NCI-H82 treated with DMSO at 0.1 percent for 48 hours (cell line): ENCODE results near the gene FGFR3.

Source experiments
- DNase-seq: peaks from one replicate; lab custom pipeline; 2025; ENCODE audit not compliant: unreplicated experiment; lab: John Stamatoyannopoulos, UW

The FGFR3 gene

DNA sequence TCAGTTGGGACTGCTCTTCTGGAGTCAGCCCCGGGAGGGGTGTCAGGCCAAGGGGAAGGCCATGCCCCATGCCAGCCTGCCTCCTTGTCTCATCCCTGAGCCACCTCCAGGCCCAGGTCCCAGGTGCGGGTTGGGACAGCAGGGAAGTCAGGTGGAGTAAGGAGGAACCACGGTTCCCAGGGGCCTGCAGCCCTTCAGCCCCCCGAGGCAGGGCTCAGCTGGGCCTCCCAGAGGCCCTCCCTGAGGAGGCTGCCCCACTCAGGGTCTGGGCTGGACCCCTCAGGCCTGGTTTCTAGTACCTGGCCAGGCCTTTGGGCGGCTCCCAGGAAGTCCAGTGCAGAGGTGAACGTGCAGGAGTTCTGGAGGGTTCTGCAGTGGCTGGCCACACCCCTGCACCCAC lies 23.4 kb upstream of the FGFR3 start:
- no peak for DNase-seq

DNA sequence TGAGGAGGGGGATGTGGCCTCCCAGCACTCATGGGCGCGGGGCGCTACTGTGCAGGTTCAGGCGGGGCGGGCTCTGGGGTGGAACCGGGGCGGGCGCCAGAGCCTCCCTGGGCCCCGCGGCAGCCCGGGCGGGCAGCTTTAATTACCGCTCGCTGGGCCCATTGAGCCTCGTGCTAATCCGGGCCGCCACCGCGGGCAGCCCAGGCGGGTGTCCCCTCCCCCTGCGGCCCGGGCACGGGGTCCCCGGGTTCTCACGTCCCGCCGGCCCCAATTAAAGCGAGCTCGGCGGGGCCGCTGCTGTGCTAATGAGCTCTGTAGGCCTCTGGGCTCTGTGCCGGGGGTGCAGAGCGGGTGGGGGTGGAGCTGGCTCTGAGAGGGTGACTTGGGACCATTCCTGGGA lies 22.8 kb upstream of the FGFR3 start:
- DNase-seq: no peak

DNA sequence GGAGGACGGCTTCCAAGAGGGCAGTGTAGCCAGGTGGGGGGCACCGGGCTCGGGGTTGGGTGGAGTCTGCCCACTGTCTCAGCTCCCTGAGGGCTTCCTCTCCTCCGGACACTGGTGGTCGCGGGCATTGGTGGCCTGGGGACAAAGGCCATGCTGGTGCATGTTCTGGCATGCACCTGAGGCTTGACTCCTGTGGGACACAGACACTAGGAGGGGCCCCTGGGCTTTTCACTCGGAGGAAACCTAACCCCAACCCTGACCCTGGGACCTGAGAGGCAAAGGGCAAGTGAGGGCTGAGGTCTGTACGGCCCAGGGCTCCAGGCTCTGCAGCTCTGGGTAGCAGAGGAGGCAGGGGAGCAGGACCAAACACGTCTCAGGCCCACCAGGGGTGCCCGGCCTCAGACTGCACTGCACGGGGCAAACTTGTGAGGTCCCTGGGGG lies 22.3 kb upstream of the FGFR3 start:
- no peak for DNase-seq

DNA sequence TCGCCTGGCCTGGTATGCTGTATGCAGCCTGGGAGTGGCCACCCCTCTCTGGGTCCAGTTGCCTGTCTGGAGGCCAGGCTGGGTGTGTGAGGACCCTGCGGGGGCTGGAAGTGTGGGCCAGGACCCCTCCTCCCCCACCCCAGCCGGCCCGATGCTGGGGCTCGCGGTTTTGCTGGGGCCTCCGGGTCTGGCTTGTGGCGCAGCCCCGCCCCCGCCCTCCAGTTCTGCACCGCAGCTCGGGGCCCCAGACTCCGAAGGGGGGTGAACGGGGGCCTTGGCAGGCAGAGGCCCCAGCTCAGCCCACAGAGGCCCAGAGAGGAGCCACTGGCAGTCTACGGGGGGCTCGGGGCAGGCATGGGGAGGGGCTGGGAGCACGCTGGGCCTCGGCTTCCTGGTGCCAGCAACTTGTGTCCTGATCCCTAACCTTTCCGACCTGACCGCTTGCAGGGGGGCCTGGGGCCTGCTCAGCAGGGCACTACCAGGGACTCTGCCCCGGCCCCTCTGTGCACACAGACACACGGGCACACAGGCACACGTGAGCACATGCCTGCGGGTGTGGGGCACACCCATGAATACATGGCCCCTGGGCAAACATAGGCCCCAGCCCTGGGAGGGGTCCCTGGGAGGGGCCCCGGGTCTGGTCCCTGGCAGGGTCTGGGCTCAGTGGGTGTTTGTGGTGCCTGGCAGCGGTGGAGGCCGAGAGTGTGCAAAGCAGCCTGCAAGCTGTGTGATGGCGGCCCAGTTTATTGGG lies 21.4 kb upstream of the FGFR3 start:
- DNase-seq: no peak

DNA sequence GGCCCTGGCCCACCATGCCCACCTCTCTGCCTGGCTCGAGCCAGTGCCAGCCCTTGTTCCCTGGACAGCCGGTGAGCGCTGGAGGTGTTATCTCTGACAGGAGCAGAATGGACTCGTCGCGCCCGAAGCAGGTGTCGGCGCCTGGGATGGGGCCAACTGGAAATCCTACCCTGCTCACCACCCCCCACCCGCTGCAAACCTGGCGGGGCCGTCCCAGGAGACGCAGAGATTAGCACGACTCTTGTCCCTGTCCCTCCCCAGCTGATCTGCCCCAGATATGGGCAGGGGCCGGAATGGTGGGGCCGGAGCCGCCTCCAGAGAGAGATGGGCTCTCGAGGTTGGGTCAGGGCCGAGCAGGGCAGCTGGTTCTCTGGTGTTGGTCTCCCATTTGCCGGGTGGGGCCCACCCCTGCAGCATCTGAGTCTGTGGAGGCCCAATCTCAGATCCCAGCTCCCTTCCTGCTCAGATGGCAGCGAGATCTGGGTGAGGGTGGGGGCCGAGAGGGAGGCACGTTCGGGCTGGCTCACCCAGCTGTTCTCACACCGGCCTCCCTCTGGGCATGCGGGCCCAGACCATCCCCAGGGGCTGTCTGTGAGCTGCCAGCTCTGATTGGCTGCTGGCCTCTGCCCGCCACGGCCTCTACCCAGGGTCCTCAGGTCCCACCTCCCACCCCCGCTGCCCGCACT lies 20.1 kb upstream of the FGFR3 start:
- peak; percentile 9 for DNase-seq

DNA sequence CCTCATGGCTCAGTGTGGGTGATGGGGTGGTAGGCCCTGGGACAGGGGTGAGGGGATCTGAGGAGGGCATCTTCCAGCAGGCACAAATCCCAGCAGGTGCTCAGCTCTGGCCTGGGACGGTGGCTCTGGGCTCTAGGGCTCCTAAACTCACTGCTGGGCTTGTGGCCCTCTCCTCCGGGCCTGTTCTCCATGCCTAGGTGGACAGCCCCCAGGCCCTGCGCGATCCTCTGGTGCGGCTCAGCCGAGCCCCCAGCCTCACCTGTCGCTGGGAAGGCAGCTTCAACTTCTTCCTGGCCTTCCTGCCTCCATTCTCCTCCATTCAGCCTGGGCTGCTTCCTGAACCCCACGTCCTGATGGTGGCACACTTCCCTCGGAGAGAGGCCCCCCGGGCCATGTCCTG lies 19.3 kb upstream of the FGFR3 start:
- no peak for DNase-seq

DNA sequence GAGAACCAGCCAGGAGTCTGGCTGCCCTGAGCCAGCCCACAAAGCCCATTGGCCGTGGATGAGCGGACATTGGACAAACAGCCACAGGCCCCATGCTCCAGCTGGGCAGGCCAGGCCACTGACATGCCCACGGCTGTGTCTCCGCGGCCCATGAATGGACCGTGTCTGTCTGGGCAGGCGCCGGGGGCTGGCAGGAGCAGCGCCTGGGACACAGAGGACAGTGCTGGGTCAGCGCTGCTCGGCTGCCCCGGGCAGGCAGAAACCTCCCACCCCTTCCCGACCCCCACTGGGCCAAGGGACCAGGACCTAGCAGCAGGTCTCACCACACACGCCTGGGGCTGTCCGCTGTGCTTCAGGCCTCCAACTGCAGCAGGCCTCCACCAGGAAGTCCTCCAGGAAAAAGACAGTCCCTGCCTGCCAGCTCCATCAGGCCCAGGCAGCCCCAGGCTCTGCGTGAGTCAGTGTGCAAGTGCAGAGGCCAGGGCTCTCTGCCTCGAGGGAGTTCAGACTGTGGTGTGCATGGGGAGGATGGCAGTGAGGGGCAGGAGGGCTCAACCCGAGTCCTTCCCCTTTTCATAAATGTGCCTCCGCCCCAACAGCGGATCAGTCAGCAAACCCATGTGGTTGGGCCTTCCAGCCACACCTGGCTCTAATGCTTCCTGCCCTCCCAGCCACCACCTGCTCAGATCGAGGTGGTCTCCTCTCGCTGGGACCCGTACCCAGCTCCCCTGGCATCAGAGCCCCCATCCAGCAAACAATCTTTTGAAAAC lies 17.2 kb upstream of the FGFR3 start:
- DNase-seq: no peak

DNA sequence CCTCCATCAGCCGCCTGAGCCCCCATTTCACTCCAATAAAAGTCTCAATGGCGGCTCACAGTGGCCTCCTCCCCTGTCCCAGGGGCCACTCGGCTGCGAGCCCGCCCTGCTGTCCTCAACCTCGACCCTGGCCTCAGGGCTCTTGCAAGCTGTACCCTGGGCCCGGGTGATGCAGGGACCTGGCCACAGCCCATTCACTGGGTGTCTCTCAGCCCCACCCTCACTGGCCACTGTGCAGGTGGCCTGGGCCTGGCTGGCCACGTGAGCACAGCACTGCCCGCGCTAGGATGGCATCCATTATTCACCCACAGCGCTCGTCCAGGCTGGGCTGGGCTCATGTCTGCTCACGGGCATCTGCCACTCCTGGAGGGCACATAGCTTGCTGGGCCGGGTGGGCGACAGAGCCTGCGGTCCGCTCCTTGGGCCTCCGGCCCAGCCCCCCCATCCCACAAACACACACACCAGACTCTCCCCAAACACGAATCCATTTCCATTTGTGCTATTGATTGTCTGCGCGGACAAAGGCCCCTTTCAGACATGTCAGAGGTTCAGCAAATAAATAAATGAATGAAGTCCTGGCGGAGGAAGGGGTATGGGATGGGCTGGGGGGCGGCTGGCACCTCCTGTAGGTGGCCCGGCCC lies 16.5 kb upstream of the FGFR3 start:
- no peak for DNase-seq

DNA sequence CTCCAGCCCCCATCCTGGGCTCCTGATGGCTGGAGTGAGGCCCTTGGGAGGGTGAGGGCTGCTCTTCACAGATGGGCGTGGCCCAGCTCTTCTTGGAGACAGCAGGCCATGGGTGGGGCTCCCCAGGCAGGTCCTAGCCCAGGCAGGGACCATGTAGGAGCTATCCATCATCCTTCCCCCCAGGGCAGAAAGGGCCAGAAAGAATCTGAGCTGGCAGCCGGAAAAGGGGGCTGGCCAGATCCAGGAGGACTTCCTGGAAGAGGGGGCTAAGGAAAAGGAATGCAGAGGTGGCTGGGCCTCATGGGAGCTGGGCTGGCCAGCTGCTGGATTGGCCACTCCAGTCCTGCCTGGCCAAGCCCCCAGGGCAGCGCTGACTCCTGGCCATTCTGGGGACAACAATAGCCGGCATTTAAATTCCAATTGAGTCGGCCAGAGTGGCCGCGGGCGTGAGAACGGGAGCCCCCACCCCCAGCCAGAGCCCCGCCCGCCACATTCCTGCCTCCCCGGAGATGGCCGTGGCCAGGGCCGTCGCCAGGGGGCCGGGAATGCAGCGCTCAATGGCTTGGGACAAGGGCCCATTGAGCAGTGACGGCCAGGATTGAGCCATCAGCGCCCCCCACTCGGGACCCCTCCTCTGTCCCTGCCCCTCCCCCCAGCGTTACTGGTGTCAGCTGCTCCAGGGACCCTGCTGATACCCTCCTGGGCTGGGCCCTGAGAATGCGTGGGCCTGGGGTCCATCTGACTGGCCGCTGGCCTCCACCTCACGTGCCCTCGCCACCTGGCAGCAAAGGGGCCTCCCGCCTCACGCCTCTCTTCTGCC lies 15.1 kb upstream of the FGFR3 start:
- DNase-seq: no peak

DNA sequence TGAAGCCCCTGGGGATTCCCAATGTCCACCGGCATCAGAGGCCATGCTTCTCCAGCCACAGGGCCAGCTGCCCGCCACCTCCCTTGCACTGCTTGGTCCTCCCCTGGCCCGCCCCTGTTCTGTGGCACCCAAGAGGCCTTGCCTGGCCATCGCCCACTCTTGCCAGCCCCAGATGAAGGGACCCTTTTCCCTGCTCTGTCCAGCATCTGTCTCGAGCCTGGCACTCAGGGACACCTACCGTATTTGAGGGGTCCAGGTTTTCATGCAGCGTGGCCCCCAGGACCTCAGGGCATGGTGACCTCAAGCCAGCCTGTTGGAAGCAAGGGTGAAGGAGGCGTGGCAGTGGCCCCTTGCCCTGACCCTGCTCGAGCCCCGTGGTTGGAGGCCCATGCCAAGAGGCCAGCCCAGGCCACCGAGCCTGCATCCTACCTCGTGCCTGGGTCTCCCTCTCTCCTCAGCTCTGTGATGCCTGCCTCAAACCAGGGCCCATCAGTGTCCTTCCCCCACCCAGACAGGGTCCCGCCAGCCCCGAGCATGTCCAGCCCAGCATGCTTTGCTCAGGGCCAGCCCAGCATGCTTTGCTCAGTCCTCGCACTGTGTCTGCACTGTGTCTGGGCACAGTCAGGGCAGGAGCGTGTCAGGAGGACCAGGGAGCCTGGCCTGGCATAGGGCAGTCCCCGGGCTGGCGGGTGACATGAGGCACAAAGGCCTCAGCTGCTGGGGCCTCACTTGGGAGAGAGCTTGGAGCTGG lies 14.3 kb upstream of the FGFR3 start:
- no peak for DNase-seq

DNA sequence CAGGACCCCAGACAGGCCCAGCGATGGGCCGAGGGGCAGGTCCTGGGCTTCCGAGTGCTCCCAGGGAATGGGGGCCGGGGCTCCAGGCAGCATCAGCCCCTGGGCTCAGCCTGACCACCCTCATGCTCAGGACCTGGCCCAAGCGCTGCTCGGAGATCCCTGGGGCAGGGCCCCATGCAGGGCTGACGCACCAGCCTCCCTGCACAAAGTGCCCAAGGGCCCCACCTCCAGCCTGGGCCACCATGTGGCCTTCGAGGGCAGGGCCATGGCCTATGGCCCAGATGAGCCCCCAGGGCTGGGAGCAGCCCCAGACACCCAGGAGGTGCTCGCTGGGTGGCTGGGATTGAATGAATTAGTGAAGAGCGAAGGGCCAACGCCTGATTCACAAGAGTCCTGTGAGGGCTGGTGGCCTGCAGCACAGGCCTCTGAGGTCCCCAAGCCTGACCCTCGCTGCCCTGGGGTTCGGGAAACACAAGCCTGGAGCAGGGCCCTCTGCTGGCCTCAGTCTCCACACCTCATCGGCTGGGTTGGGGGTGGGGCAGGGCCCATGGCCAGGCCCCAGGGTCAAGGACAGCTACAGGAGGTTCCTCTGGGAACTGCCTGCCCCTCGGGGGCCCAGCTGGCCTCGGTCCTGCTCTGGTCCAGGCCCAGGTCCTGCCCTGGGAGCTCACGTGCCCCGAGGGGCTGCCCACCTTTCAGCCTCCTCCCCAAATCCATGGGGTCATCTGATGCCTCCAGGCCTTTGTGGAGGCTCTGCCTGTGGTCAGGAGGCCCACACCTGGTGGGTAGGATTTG lies 13.3 kb upstream of the FGFR3 start:
- no peak for DNase-seq

DNA sequence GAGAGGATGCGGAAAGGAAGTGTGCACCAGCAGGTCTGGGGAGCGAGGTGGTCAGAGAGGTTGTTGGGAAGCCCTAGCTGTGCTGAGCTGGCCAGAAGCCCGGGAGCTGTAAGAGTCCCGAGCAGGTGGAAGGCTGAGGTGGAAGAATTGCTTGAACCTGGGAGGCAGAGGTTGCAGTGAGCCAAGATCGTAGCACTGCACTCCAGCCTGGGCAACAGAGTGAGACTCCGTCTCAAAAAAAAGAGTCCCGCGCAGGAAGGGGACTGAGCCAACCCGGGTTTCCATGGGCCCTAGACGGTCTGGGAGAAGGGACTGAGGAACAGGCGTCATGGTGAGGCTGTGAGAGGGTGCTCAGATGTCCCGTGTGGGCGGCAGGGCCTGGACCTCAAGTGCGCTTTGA lies 12.7 kb upstream of the FGFR3 start:
- DNase-seq: no peak

DNA sequence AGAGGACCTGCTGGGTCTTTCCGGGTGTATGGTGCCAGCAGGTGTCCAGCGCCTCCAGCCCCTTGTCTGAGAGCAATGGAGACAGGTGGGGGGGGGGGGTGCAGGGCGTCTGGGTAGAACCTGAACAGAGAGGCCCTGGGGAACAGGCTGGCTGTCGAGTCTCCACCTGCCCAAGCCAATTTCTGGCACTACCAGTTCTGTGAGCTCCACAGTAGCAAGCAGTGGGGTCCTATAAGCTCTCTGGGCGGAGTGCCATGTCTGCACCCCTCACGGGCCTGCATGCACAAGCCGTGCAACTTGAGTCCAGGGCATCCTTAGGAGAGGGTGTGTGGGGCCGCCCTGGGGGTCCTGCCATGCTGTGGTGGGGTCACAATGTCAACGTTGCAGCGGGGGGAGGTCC lies 10.1 kb upstream of the FGFR3 start:
- DNase-seq: no peak

DNA sequence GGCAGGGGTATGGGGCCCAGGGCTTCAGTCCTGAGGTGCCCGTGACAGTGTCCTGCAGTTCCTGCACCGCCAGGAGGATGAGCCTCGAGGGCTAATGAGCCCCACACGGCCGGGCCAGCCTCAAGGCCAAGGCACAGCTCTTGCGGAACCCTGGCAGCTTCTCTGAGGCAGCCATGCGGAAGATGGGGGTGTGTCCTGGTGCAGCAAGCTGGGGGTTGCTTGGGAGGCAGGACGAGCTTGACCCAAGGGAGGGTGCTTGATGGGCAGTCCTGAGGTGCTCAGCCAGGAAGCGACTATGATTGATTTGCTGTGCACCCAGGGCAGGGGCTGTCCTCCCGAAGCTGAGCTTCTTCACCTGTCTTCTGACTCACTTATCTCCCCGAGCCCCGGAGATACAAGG lies 9.1 kb upstream of the FGFR3 start:
- no peak for DNase-seq

DNA sequence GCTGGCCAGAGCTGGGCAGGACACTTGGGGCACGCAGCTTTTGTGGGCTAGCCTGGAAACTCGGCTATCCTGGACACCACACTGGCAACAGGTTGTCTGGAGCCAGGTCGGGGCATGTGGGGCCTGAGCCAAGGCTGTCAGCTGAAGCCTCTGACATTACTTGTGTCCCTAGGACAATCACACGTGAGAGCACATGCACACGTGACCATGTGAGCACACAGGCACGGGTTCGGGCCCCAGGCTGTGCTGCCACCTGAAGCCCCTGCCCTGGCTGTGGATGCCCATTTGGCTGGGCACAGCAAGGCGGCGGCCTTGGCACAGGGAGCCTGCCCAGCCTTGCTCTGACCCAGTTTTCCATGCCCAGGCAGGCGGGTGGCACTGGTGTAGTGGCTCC lies 8.7 kb upstream of the FGFR3 start:
- DNase-seq: no peak

DNA sequence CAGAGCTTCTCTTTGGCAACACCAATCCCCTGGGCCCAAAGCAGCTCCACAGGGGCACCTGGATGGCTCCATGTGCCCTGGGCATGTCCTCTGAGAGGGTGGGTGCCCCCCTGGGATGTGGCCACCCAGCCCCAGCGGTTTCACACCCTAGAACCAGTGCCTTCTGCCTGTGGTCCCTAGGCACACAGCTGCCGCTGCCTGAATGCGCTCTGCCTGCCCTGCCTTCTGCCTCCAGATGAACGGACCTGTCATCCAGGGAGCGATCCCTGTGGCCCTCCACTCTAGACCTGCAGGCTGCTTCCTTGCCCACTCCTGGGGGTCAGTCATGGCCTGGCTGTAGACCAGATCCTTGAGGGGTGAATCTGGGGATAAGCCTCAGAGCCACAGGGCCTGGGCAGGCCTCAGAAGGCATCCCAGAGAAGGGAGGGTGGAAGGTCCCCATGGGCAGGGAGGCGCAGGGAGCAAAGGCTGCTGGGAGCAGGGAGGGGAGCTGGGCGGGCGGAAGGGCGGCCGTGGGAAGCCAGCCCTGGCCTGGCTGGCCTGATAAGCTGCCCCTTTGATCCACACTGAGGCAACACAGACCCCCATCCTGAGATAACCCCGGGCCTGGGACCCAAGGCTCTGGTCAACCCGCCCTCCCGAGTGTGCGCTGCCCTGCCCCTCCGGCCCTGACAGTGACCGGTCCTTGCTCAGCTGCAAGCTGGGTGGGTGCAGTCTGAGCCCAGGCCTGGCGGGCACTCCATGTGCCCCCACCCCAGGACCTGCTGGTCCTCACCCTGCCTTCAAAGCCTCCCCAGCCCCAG lies 8.1 kb upstream of the FGFR3 start:
- no peak for DNase-seq

DNA sequence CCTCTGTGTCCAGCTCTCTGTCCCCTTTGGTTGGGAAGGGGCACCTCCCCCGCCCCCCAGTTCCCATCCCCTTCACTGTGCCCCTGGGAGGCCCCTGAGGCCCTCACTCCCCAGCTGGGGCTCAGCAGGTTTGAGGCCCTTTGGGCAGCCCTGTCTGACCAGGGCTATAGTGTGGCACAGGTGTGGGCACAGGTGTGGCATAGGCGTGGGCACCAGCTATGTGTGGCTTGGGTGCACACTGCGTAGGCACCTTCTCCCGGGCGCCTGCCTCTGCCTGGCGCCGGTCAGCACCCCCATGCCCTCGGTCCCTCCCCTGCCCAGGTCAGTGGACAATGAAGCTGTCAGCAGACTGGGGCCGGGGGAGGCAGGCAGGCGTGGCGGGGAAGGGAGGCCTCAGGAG lies 7.5 kb upstream of the FGFR3 start:
- DNase-seq: no peak

DNA sequence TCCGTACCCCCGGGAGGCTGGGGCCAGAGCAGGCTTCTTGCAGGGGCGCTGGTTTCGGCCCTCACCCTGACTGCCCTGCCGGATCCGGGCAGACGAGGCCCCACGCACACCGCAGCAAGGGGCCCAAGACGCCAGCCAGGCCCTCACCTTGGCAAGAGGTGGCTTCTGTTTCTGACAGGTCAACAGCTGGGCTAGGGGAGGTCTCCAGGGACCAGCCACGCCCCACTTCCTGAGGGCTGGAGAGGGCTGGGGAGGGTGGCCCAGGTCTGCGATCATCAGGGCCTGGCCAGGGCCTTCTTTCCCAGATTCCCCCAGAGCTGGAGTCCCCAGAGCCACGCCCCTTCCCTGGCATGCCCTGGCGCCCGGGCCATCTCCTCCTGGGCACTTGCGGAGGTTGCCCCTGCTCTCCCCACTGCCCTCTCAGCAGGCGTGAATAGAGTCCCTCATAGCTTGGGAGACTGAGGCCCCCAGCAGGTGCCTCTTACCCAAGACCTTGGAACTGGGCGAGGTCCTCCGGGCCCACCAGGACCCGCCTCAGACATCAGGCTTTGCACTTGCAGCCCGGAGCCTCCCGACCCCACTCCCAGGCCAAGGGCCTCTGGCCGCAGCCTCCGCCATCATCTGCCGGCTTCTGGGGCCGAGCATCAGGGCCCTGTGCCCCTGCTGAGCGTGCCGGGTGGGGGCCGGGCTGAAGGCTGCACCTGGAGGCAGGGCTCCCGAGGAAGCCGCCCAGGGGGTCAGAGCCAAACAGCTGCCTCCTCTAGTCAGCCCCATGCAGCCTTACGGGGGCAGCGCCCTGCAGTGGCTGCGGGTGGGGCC lies 6.3 kb upstream of the FGFR3 start:
- DNase-seq: no peak
